NCI-H2107 treated with DMSO at 0.1 percent for 48 hours (cell line): ENCODE measurements around the gene MOCS1.

Experiments used
- DNase-seq: peaks from one replicate; lab custom pipeline; 2025; ENCODE audit not compliant: unreplicated experiment; lab: John Stamatoyannopoulos, UW

The MOCS1 gene

DNA sequence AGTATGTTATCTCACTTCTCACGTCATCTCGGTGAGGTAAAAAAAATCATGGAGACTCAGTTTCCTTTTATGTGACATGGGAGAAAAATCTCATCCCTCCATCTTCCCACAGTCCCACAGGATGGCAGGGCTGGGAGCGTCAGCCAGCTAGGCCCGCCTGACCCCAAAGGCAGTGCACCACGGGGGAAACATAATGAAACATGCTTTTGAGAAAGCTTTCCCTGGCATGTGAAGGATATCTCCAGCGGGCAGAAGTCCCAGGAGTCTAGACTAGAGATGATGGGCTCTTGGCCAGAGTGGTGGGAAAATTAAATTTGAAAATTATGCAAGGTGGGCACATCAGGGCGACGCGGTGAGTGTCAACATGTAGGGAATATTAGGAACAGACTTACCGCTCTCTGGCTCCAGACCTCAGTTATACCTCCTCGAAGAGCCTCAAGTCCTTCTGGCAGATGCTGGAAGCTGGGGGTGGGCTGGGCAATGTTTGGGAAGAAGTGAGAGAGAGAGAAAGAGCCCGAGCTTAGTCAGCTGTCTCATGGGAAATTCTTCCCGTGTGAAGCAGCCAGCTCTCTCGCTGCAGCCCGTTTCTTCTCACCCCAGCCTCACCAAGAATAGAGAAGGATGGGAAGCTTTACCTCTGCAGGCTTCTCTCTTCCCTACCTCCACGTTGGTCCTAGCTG lies 52.3 kb downstream of the MOCS1 start:
- no peak for DNase-seq

DNA sequence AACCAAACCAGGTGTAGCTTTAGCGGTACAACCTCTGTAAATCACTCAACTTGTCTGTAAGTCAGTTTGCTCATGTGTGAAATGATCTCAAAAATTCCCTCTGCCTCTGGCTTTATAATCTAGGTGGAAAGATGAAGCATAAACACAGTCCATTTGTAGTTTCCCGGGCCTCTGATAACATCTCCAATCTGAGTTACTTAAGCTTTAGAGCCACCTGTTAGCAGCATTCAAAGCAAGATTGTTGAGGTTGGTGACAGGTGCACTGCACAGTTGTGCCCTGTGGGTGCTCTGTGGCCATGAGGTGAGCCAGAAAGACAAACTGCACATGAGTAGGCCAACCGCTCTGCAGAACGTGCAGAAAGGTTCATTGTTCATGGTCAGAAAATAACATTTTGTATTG lies 53.7 kb downstream of the MOCS1 start:
- peak; percentile 63 for DNase-seq

- no peak for DNase-seq
Measured at GRCh38 chr6:39879535-39879934, 54.7 kb downstream of the MOCS1 start.

- no peak for DNase-seq
Measured at GRCh38 chr6:39876826-39877225, 57.4 kb downstream of the MOCS1 start.

GRCh38 chr6:39876111-39876510 lies 58.2 kb downstream of the MOCS1 start:
- no peak for DNase-seq

- no peak for DNase-seq
Measured at GRCh38 chr6:39873439-39873838, 60.8 kb downstream of the MOCS1 start.

GRCh38 chr6:39870950-39871349 lies 63.3 kb downstream of the MOCS1 start:
- no peak for DNase-seq

DNA sequence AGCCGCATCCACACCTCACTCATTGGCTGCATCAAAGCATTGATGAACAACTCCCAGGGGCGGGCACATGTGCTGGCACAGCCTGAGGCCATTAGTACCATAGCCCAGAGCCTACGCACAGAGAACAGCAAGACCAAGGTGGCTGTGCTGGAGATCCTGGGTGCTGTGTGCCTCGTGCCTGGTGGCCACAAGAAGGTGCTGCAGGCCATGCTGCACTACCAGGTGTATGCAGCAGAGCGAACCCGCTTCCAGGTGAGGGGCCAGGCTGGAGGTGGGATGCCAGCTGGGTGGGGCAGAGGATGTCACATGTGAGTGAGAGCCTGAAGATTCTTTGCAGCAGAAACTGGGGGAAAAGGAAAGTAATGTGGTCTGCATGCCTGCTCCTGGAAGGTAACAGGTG lies 66.7 kb downstream of the MOCS1 start:
- DNase-seq = no peak

DNA sequence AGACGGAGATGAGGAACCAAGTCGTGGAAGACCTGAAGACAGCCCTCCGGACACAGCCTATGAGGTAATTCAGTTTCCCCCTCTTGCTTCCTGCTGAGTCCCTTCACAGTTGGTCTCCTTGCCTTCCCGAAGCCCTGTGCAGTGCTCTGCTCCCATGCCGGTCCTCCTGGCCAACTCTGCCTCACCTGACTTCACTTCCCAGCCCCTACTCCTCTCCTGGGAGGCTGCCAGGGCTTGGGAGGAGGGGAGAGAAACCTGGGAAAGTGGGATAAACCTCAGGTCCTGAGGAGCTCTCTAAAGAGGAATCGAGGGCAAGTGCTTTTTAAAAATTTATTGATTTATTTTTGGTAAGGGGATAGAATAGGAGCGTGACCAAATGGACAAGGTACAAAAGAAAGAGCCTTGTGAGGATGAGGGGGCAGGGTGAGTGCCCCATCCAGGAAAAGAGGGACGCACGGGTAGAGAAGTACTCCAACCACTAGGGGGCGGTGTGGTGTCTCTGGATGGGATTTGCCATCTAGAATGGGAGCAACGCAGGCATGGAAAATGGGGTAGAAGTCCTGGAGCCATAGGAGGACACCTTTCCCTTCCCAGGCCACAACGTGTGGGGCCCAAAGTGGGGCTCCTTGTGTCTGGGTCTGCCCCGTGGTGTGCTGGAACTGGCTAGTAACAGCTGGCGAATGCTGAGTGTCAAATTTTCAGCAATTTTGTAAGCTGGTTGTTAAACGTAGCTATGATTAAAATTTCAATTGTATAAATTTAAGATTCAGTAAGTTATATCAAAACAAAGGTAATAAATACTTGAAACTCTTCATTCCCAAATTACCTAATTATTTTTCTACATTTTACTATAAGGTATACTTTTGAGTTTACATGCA lies 69.0 kb downstream of the MOCS1 start:
- DNase-seq = peak; percentile 5

DNA sequence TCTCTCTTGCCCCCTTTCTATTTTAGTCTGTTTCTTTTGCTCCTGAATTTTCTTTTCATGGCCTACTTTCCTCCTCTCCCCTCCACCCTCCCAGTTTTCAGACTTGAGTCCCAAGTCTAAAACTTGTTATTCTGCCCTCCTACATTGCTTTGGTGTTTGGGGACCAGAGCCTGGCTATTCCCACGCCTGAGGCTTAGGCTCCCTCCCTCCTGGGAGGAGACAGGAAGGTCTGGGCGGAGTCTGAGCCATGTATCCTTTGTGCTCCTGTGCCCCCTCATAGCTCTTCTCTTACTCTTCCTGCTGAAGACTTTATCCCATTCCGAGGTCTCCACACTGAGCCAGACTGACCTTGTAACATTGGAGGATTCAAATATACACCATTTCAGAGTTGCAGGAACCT lies 72.6 kb downstream of the MOCS1 start:
- no peak for DNase-seq

- DNase-seq = no peak
Measured at GRCh38 chr6:39859025-39859424, 75.2 kb downstream of the MOCS1 start.

- DNase-seq = no peak
Measured at GRCh38 chr6:39855356-39855995, 78.8 kb downstream of the MOCS1 start.
